Activated B cell treated with CpG ODN at 0.5 μM for 24 hours (primary cell): ENCODE data around the gene MAP3K15. TPM values are rescaled to one million over a fixed set of nuclear protein-coding genes. Genes with fewer than 3 reads are reported as not detected.
"Not testable (repeated sequence)": the region's sequence is repeated elsewhere in the genome, so short reads cannot be mapped to it uniquely, and the experiment has no call there.

Source experiments
- ATAC-seq: fragments of 200-7000 bp; cut with Tn5 transposase; one replicate; pipeline ENCODE4 v1.10.0; 2021; ENCODE audit warnings: low read depth, mild to moderate bottlenecking, moderate library complexity
- CTCF ChIA-PET: fragments of 350-600 bp; sonication (Branson Sonifier 250); formaldehyde crosslinking; loops from one replicate; lab custom pipeline; 2021; ENCODE audit warnings: antibody characterized with exemption; lab: Charles Lee
- POLR2A ChIA-PET: fragments of 350-600 bp; sonication (Branson Sonifier 250); formaldehyde crosslinking; loops from one replicate; lab custom pipeline; 2021; ENCODE audit warnings: antibody characterized with exemption; lab: Charles Lee
- DNase-seq: peaks from one replicate; pipeline ENCODE4 v3.0.0; 2022
- H3K27ac Mint-ChIP-seq: one replicate; pipeline ENCODE4 v1.8.0; 2020; ENCODE audit warnings: mixed read lengths
- H3K27me3 Mint-ChIP-seq: one replicate; pipeline ENCODE4 v1.8.0; 2021; ENCODE audit warnings: mixed read lengths
- H3K36me3 Mint-ChIP-seq: one replicate; pipeline ENCODE4 v1.8.0; 2021; ENCODE audit warnings: low read depth, mixed read lengths
- H3K4me1 Mint-ChIP-seq: one replicate; pipeline ENCODE4 v1.8.0; 2021; ENCODE audit warnings: mixed read lengths
- H3K4me3 Mint-ChIP-seq: one replicate; pipeline ENCODE4 v1.8.0; 2020; ENCODE audit warnings: mild to moderate bottlenecking, mixed read lengths
- H3K9me3 Mint-ChIP-seq: one replicate; pipeline ENCODE4 v1.8.0; 2020; ENCODE audit warnings: mixed read lengths
- CTCF ChIP-seq: fragments of 200-600 bp; IDR thresholded peaks from one replicate; pipeline ENCODE4 v1.8.0; 2022; ENCODE audit warnings: antibody characterized with exemption, mild to moderate bottlenecking
- intact Hi-C: fragments of 100-400 bp; cut with micrococcal nuclease; formaldehyde crosslinking; loops from one replicate; pipeline ENCODE4 v1.15.1; 2024
- total RNA-seq: library from RNA; stranded (reverse); gene quantifications from 2 replicates; pipeline ENCODE4 v1.2.3, GENCODE V29; 2022

MAP3K15 gene
- total RNA-seq, 1 donor from 2014 or later = 0.11 TPM

GRCh38 chrX:19487520-19488200 is 27.6 kb downstream of the MAP3K15 start:
- TF ChIP-seq CTCF = no peak
- Mint-ChIP-seq H3K27me3 (no peaks in the 10 kb centered on the region), H3K27ac (no peak overlapping the region), H3K4me3 (no peak overlapping the region), H3K4me1 (no peaks in the 10 kb centered on the region), H3K36me3 (no peaks in the 10 kb centered on the region), H3K9me3 (no peaks in the 10 kb centered on the region)
- intact Hi-C loops = no loop called here
- no peak for ATAC-seq
- ChIA-PET CTCF (no interaction called here), POLR2A (no interaction called here)
- DNase-seq = no peak

GRCh38 chrX:19479458-19479857 is 35.9 kb downstream of the MAP3K15 start:
- no peak overlapping the region for H3K27ac Mint-ChIP-seq
- H3K4me3 Mint-ChIP-seq = no peak overlapping the region

GRCh38 chrX:19468383-19468782 is 46.9 kb downstream of the MAP3K15 start:
- H3K27ac Mint-ChIP-seq, POLR2A ChIA-PET, H3K4me1 Mint-ChIP-seq, ATAC-seq, H3K9me3 Mint-ChIP-seq, DNase-seq, CTCF ChIA-PET, intact Hi-C loops, H3K4me3 Mint-ChIP-seq, H3K36me3 Mint-ChIP-seq, H3K27me3 Mint-ChIP-seq: not testable (repeated sequence)

More at GRCh38 chrX:19479458-19479857, 35.9 kb downstream of the MAP3K15 start:
- no peaks in the 10 kb centered on the region for H3K27me3 Mint-ChIP-seq
- no peak for DNase-seq
- CTCF ChIA-PET = no interaction called here
- no peaks in the 10 kb centered on the region for H3K4me1 Mint-ChIP-seq
- no peak for TF ChIP-seq CTCF
- ATAC-seq = no peak
- no peaks in the 10 kb centered on the region for H3K9me3 Mint-ChIP-seq
- intact Hi-C loops = no loop called here
- H3K36me3 Mint-ChIP-seq = no peaks in the 10 kb centered on the region
- POLR2A ChIA-PET = no interaction called here

GRCh38 chrX:19462879-19463278 is 52.4 kb downstream of the MAP3K15 start:
- H3K9me3 Mint-ChIP-seq = no peaks in the 10 kb centered on the region
- ChIA-PET CTCF (no interaction called here), POLR2A (no interaction called here)
- no peaks in the 10 kb centered on the region for H3K36me3 Mint-ChIP-seq
- intact Hi-C loops = no loop called here
- H3K4me1 Mint-ChIP-seq = no peaks in the 10 kb centered on the region
- DNase-seq = no peak
- ATAC-seq = no peak
- H3K4me3 Mint-ChIP-seq = no peak overlapping the region
- H3K27ac Mint-ChIP-seq = no peak overlapping the region
- no peak for TF ChIP-seq CTCF
- H3K27me3 Mint-ChIP-seq = peaks cover under 1% of the 10 kb centered on the region

GRCh38 chrX:19462231-19462630 is 53.1 kb downstream of the MAP3K15 start:
- Mint-ChIP-seq H3K4me1 (no peaks in the 10 kb centered on the region), H3K27ac (no peak overlapping the region), H3K9me3 (no peaks in the 10 kb centered on the region), H3K4me3 (no peak overlapping the region), H3K27me3 (no peaks in the 10 kb centered on the region), H3K36me3 (no peaks in the 10 kb centered on the region)
- ATAC-seq (no peak), DNase-seq (no peak)
- TF ChIP-seq CTCF = no peak
- POLR2A ChIA-PET = no interaction called here
- CTCF ChIA-PET = no interaction called here
- intact Hi-C loops = no loop called here

- Mint-ChIP-seq H3K4me3 (no peak overlapping the region), H3K27ac (no peak overlapping the region), H3K27me3 (no peaks in the 10 kb centered on the region), H3K36me3 (no peaks in the 10 kb centered on the region), H3K9me3 (no peaks in the 10 kb centered on the region), H3K4me1 (no peaks in the 10 kb centered on the region)
- POLR2A ChIA-PET = no interaction called here
- CTCF ChIA-PET = no interaction called here
- DNase-seq (no peak), ATAC-seq (no peak)
- intact Hi-C loops = no loop called here
- TF ChIP-seq CTCF = no peak
These were observed 57.6 kb downstream of the MAP3K15 start for GRCh38 chrX:19457662-19458061.
